Keratinocyte (primary cell): Measurements from ENCODE around the gene FGGY. TPM values are rescaled to one million over a fixed set of nuclear protein-coding genes. Genes with fewer than 3 reads are reported as not detected.

Experiments
- DNase-seq: peaks from one replicate; pipeline ENCODE4 v3.0.0-alpha.2; 2011; ENCODE audit warnings: low read depth, missing footprints, low spot score
- FAIRE-seq: peaks from 2 replicates; lab custom pipeline; 2011; peaks lifted over from hg19 to GRCh38; lab: Jason Lieb, UNC
- H2AFZ ChIP-seq: 2 replicates; pipeline ENCODE4 v1.6.0; 2012; ENCODE audit warnings: low read length, control low read depth, inconsistent platforms; ENCODE audit not compliant: control insufficient read depth
- H3K27ac ChIP-seq: 2 replicates; pipeline ENCODE4 v1.5.1; 2011; ENCODE audit warnings: low read length; ENCODE audit not compliant: control insufficient read depth, insufficient read depth
- H3K27me3 ChIP-seq: 3 replicates; pipeline ENCODE4 v1.6.0; 2011; ENCODE audit warnings: low read length; ENCODE audit not compliant: control insufficient read depth, insufficient read depth; ENCODE audit errors: extremely low read depth
- H3K36me3 ChIP-seq, 2 experiments: 2 replicates in 1 of 2; 3 replicates in 1 of 2; pipeline ENCODE4 v1.5.1; 2011; ENCODE audit warnings: low read length in 2 of 2, mild to moderate bottlenecking in 1 of 2; ENCODE audit not compliant: control insufficient read depth in 2 of 2, insufficient read depth in 2 of 2; ENCODE audit errors: extremely low read depth in 1 of 2
- H3K4me1 ChIP-seq: 3 replicates; pipeline ENCODE4 v1.5.1; 2011; ENCODE audit warnings: low read length; ENCODE audit not compliant: control insufficient read depth, insufficient read depth; ENCODE audit errors: extremely low read depth
- H3K4me2 ChIP-seq: 3 replicates; pipeline ENCODE4 v1.6.0; 2011; ENCODE audit warnings: low read depth, low read length; ENCODE audit not compliant: control insufficient read depth, insufficient read depth; ENCODE audit errors: extremely low read depth
- H3K4me3 ChIP-seq, 3 experiments: fragments of 200-600 bp in 1 of 3; sonication (generic) in 1 of 3; 2 replicates in 2 of 3; 3 replicates in 1 of 3; pipeline ENCODE4 v1.5.1; 2011 to 2016; ENCODE audit warnings: low read length in 3 of 3, mild to moderate bottlenecking in 3 of 3, control low read depth in 2 of 3, inconsistent platforms in 1 of 3, low read depth in 1 of 3, mixed read lengths in 1 of 3, mixed run types in 1 of 3, moderate library complexity in 1 of 3; ENCODE audit not compliant: control insufficient read depth in 2 of 3, insufficient read depth in 2 of 3; ENCODE audit errors: extremely low read depth in 1 of 3
- H3K79me2 ChIP-seq: 2 replicates; pipeline ENCODE4 v1.6.0; 2012; ENCODE audit warnings: low read length; ENCODE audit not compliant: control insufficient read depth, insufficient read depth
- H3K9ac ChIP-seq: 3 replicates; pipeline ENCODE4 v1.6.0; 2011; ENCODE audit warnings: low read length; ENCODE audit not compliant: control insufficient read depth, insufficient read depth; ENCODE audit errors: extremely low read depth
- H3K9me1 ChIP-seq: 3 replicates; pipeline ENCODE4 v1.6.0; 2011; ENCODE audit warnings: low read length; ENCODE audit not compliant: control insufficient read depth, insufficient read depth; ENCODE audit errors: extremely low read depth
- H3K9me3 ChIP-seq: 2 replicates; pipeline ENCODE4 v1.5.1; 2012; ENCODE audit warnings: low read depth, low read length; ENCODE audit not compliant: control insufficient read depth
- H4K20me1 ChIP-seq: 3 replicates; pipeline ENCODE4 v1.6.0; 2011; ENCODE audit warnings: low read length; ENCODE audit not compliant: control insufficient read depth, insufficient read depth; ENCODE audit errors: extremely low read depth
- EZH2 ChIP-seq: IDR thresholded peaks from one replicate; pipeline ENCODE4 v1.6.1; 2012; ENCODE audit warnings: inconsistent platforms, mild to moderate bottlenecking, low read length, moderate library complexity
- dilution Hi-C: fragments of 300-500 bp; cut with MboI; formaldehyde crosslinking; loops from one replicate; pipeline ENCODE4 v1.7.0; 2020; ENCODE audit warnings: low sequenced_read_pairs; ENCODE audit not compliant: extremely low pct_ligation_motif_present
- polyA plus RNA-seq, 5 experiments: library from polyadenylated mRNA; depleted of rRNA in 3 of 5; stranded (reverse) in 3 of 5; stranded (forward) in 1 of 5; unstranded in 1 of 5; fragments of >200 nt; gene quantifications; 1 replicate in 1 of 5; 2 replicates in 3 of 5; 3 replicates in 1 of 5; pipeline versions ENCODE4 v1.2.1 to v1.2.3, GENCODE V29; 2011 to 2012; ENCODE audit warnings: missing spikeins in 2 of 5, low read depth in 1 of 5, low replicate concordance in 1 of 5
- TF ChIP-seq, protein P1 (sequence below), 3 experiments: IDR thresholded peaks in 1 of 3; conservative IDR thresholded peaks in 1 of 3; optimal IDR thresholded peaks in 1 of 3; 2 replicates in 2 of 3; 3 replicates in 1 of 3; pipeline versions ENCODE3 to v1.5.1; 2011; ENCODE audit warnings: low read length in 3 of 3, mild to moderate bottlenecking in 3 of 3, moderate library complexity in 2 of 3, control low read depth in 1 of 3, inconsistent platforms in 1 of 3; ENCODE audit not compliant: insufficient read depth in 2 of 3; ENCODE audit errors: extremely low read depth in 1 of 3

The FGGY gene
- polyA plus RNA-seq, 1 donor (not counting 4 experiments of a cell fraction or from before 2014, with no cell fraction given): 16.6 TPM

DNA sequence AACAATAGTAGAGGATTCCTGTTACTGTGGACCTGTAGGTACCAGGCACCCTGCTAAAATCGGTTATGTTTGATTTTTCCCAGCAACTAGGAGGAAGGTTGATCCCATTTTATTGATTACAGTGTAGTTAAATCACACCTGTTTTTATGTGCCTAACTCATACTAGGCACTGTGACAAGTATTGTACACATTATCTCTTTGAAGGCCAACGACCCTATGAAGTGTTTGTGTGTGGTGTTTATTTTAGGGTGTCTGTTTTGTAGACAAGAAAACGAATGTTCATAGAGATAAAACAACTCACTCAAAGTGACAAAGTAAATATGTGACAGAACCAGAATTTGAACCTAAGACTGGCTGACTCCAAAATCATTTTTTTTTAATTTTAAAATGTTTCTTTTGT is 49.5 kb downstream of the FGGY start:
- no peak overlapping the region for H3K9ac ChIP-seq
- dilution Hi-C loops: no loop called here
- H3K27ac ChIP-seq: no peak overlapping the region
- no peak overlapping the region for H3K4me2 ChIP-seq
- no peak overlapping the region for H3K4me3 ChIP-seq
- no peaks in the 10 kb centered on the region for H3K4me1 ChIP-seq
- no peaks in the 10 kb centered on the region for H3K79me2 ChIP-seq
- FAIRE-seq (no peak), DNase-seq (no peak)
- H3K9me3 ChIP-seq: no peaks in the 10 kb centered on the region
- peaks cover 0 to 2% of the 10 kb centered on the region in 2 experiments for H3K36me3 ChIP-seq
- H3K9me1 ChIP-seq: no peaks in the 10 kb centered on the region
- H3K27me3 ChIP-seq: no peaks in the 10 kb centered on the region
- H4K20me1 ChIP-seq: no peaks in the 10 kb centered on the region
- TF ChIP-seq, protein P1, sequence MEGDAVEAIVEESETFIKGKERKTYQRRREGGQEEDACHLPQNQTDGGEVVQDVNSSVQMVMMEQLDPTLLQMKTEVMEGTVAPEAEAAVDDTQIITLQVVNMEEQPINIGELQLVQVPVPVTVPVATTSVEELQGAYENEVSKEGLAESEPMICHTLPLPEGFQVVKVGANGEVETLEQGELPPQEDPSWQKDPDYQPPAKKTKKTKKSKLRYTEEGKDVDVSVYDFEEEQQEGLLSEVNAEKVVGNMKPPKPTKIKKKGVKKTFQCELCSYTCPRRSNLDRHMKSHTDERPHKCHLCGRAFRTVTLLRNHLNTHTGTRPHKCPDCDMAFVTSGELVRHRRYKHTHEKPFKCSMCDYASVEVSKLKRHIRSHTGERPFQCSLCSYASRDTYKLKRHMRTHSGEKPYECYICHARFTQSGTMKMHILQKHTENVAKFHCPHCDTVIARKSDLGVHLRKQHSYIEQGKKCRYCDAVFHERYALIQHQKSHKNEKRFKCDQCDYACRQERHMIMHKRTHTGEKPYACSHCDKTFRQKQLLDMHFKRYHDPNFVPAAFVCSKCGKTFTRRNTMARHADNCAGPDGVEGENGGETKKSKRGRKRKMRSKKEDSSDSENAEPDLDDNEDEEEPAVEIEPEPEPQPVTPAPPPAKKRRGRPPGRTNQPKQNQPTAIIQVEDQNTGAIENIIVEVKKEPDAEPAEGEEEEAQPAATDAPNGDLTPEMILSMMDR (optimal IDR thresholded peaks at IDR 0.05 in 1 of 3, IDR thresholded peaks at IDR 0.05 in 1 of 3, conservative IDR thresholded peaks at IDR 0.05 in 1 of 3; ENCODE audit: extremely low read depth in 1 of 3, insufficient read depth in 2 of 3, low read length in 3 of 3): no peak
- no peak for TF ChIP-seq EZH2
- H2AFZ ChIP-seq: no peak overlapping the region

DNA sequence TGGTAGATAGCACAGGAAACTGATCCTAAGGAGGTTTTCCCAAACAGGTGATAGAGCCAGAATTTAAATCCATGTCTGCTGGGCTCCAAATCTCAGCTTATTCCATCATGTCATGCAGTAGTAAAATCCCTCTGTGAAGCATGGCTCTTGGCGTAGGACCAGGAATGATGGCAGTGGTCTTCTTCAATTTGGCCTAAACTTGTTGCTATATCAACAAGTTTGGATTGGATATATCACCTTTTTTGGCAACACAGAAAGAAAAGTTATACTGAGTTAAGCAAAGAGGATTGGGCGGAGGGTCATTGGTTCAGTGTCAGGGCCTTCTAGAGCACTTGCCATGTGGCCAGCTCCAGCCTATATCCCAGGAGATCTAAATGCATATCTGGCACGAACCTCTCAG is 52.2 kb downstream of the FGGY start:
- H3K9me3 ChIP-seq: no peaks in the 10 kb centered on the region
- H4K20me1 ChIP-seq: no peaks in the 10 kb centered on the region
- dilution Hi-C loops: no loop called here
- no peak for FAIRE-seq
- H3K36me3 ChIP-seq: no peaks in the 10 kb centered on the region
- H3K4me3 ChIP-seq: no peak overlapping the region
- no peaks in the 10 kb centered on the region for H3K79me2 ChIP-seq
- no peak overlapping the region for H2AFZ ChIP-seq
- no peaks in the 10 kb centered on the region for H3K9me1 ChIP-seq
- no peaks in the 10 kb centered on the region for H3K4me1 ChIP-seq
- DNase-seq: no peak
- no peak overlapping the region for H3K9ac ChIP-seq
- H3K4me2 ChIP-seq: no peak overlapping the region
- no peaks in the 10 kb centered on the region for H3K27me3 ChIP-seq
- H3K27ac ChIP-seq: no peak overlapping the region
- TF ChIP-seq EZH2: no peak
- TF ChIP-seq, protein P1 (optimal IDR thresholded peaks at IDR 0.05 in 1 of 3, IDR thresholded peaks at IDR 0.05 in 1 of 3, conservative IDR thresholded peaks at IDR 0.05 in 1 of 3; ENCODE audit: extremely low read depth in 1 of 3, insufficient read depth in 2 of 3, low read length in 3 of 3): no peak
